ENCODE data around the gene TOMM70.
"Not testable (repeated sequence)": the region's sequence is repeated elsewhere in the genome, so short reads cannot be mapped to it uniquely, and the experiment has no call there.

Gene TOMM70

GRCh38 chr3:100400780-100401673, at the start of gene TOMM70, which contains the start of gene LNP1:
Gene TOMM70 (minus strand): TSS chr3:100401089. CDS start chr3:100400949, 140 bp downstream.
Gene LNP1 (plus strand): TSS chr3:100401539. CDS start chr3:100429730, 28,191 bp downstream.
- TF ChIP-seq, protein P1, sequence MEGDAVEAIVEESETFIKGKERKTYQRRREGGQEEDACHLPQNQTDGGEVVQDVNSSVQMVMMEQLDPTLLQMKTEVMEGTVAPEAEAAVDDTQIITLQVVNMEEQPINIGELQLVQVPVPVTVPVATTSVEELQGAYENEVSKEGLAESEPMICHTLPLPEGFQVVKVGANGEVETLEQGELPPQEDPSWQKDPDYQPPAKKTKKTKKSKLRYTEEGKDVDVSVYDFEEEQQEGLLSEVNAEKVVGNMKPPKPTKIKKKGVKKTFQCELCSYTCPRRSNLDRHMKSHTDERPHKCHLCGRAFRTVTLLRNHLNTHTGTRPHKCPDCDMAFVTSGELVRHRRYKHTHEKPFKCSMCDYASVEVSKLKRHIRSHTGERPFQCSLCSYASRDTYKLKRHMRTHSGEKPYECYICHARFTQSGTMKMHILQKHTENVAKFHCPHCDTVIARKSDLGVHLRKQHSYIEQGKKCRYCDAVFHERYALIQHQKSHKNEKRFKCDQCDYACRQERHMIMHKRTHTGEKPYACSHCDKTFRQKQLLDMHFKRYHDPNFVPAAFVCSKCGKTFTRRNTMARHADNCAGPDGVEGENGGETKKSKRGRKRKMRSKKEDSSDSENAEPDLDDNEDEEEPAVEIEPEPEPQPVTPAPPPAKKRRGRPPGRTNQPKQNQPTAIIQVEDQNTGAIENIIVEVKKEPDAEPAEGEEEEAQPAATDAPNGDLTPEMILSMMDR (IDR thresholded peaks at IDR 0.05; ENCODE audit: insufficient read depth, low read depth, low read length, missing control alignments), result no peak
- DNase-seq (ENCODE audit: low read depth), result peak; percentile 97
- peak within 1 kb of the TSS; percentile 93 for H3K4me3 ChIP-seq (ENCODE audit: low read length)

- TF ChIP-seq, protein P1 (IDR thresholded peaks at IDR 0.05; ENCODE audit: insufficient read depth, low read depth, low read length, missing control alignments), result no peak
- no peak for DNase-seq (ENCODE audit: low read depth)
- H3K4me3 ChIP-seq (ENCODE audit: low read length), result no peak overlapping the region
Observed at GRCh38 chr3:100449214-100449613, 48.3 kb upstream of the TOMM70 start.

DNA sequence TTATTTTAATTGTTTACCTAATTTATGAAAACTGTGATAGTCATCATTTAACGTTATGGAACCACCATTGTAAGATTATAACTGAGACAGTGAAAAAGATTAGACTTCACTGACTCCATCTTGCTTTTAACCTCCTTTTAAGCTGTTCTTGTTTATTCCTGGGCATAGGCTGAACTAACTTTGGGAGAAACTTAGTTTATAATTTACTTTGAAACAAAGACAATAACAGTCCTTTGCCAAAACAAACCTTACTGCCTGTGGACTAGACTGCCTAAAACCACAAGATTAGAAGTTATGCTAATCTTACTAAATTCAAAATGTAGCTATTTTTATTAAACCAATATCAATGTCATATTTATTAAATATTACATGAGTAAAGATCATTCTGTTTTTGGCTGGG, 47.2 kb upstream of the TOMM70 start:
- DNase-seq (ENCODE audit: low read depth), result no peak
- TF ChIP-seq, protein P1 (IDR thresholded peaks at IDR 0.05; ENCODE audit: insufficient read depth, low read depth, low read length, missing control alignments), result no peak
- no peak overlapping the region for H3K4me3 ChIP-seq (ENCODE audit: low read length)

DNA sequence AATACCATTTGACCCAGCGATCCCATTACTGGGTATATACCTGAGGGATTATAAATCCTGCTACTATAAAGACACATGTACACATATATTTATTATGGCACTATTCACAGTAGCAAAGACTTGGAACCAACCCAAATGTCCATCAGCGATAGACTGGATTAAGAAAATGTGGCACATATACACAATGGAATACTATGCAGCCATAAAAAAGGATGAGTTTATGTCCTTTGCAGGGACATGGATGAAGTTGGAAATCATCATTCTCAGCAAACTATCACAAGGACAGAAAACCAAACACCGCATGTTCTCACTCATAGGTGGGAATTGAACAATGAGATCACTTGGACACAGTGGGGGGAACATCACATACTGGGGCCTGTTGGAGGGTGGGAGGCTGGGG, 46.2 kb upstream of the TOMM70 start:
- H3K4me3 ChIP-seq (ENCODE audit: low read length); DNase-seq (ENCODE audit: low read depth): not testable (repeated sequence)

GRCh38 chr3:100443690-100444089, 42.8 kb upstream of the TOMM70 start:
- DNase-seq (ENCODE audit: low read depth), result no peak
- TF ChIP-seq, protein P1 (IDR thresholded peaks at IDR 0.05; ENCODE audit: insufficient read depth, low read depth, low read length, missing control alignments), result no peak
- H3K4me3 ChIP-seq (ENCODE audit: low read length), result no peak overlapping the region

DNA sequence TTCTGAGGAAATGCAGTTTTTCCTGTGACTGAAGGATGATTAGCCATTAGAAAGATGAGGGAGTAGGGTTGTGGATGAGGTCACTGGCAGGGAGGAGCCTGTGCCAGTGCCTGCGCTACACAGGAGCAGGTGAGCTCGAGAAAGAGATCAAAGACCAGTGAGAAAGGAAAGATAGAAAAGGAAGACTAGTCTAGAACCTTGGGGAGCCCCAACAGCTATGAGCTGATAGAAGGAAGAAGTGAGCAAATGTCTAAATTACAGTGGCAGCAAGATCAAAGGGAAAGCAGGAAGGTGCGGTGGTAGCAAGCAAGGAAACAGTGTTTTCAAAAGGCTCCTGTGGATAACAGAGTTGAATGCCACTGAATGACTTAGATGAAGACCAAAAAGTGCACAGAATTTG, 40.0 kb upstream of the TOMM70 start:
- no peak for DNase-seq (ENCODE audit: low read depth)
- no peak overlapping the region for H3K4me3 ChIP-seq (ENCODE audit: low read length)
- TF ChIP-seq, protein P1 (IDR thresholded peaks at IDR 0.05; ENCODE audit: insufficient read depth, low read depth, low read length, missing control alignments), result no peak

GRCh38 chr3:100438623-100438974, 37.7 kb upstream of the TOMM70 start:
- TF ChIP-seq, protein P1 (IDR thresholded peaks at IDR 0.05; ENCODE audit: insufficient read depth, low read depth, low read length, missing control alignments), result no peak
- DNase-seq (ENCODE audit: low read depth), result peak; percentile 9
- no peak overlapping the region for H3K4me3 ChIP-seq (ENCODE audit: low read length)

Measured in epithelial cell of esophagus (primary cell).